ENCODE measurements around the gene CTAG1B.
"Not testable (repeated sequence)": the region's sequence is repeated elsewhere in the genome, so short reads cannot be mapped to it uniquely, and the experiment has no call there.

CTAG1B gene

DNA sequence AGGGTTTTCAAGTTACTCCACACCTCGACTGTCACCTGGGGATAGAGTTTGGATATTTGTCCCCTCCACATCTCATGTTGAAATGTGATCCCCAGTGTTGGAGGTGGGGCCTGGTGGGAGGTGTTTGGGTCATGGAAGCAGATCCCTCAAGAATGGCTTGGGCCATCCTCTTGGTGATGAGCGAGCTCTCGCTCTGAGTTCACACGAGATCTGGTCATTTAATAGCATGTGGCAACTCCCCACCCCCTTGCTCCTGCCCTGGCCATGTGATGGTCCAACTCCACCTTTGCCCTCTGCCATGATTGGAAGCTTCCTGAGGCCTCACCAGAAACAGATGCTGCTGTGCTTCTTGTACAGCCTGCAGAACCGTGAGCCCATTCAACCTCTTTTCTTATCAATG is 25.9 kb downstream of the CTAG1B start:
- Histone ChIP-seq H3K4me3 (ENCODE audit: low read length) (no peak overlapping the region), H3K36me3 (ENCODE audit: insufficient read depth, low read length) (no peaks in the 10 kb centered on the region), H3K9me3 (ENCODE audit: low read length) (no peaks in the 10 kb centered on the region), H2AFZ (ENCODE audit: low read depth, low read length) (no peak overlapping the region), H3K27me3 (ENCODE audit: insufficient read depth, low read length) (no peaks in the 10 kb centered on the region), H3K4me1 (ENCODE audit: insufficient read depth, low read length) (peaks cover 9% of the 10 kb centered on the region)

DNA sequence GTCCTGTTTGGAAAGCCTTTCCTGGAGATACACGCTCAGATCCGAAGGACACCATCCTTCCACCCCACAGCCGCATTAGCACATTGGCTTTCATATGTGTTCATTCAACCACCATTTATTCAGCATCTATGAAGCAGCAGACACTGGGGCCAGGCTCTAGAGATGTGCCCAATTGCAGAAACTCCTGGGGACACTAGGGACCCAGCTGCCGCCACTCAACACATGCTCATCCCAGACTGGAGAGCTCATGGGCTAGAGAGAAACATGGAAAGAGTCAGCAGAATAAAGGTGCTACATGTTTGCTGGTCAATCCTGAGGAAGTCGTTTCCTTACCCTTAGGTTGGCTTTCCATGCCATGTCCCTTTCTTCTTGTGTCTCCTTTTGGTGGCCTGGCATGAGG is 26.6 kb downstream of the CTAG1B start:
- no peaks in the 10 kb centered on the region for H3K27me3 ChIP-seq (ENCODE audit: insufficient read depth, low read length)
- H2AFZ ChIP-seq (ENCODE audit: low read depth, low read length) = no peak overlapping the region
- no peak overlapping the region for H3K4me3 ChIP-seq (ENCODE audit: low read length)
- peaks cover 9% of the 10 kb centered on the region for H3K4me1 ChIP-seq (ENCODE audit: insufficient read depth, low read length)
- no peaks in the 10 kb centered on the region for H3K9me3 ChIP-seq (ENCODE audit: low read length)
- no peaks in the 10 kb centered on the region for H3K36me3 ChIP-seq (ENCODE audit: insufficient read depth, low read length)

DNA sequence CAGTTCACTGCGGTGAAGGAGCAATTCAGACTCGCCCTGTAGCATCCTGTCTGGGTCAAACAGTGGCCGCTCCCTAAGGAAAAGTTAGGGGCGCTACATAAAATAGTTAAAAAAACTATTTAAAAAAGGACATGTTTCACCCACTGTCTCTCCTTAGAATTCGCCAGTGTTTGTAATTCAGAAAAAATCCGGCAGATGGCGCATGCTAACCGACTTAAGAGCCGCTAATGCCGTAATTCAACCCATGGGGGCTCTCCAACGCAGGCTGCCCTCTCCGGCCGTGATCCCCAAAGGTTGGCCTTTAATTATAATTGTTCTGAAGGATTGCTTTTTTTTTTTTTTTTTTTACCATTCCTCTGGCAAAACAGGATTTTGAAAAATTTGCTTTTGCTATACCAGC is 28.7 kb downstream of the CTAG1B start:
- not testable (repeated sequence) for H3K4me1 ChIP-seq (ENCODE audit: insufficient read depth, low read length); H3K4me3 ChIP-seq (ENCODE audit: low read length); H3K36me3 ChIP-seq (ENCODE audit: insufficient read depth, low read length); H3K9me3 ChIP-seq (ENCODE audit: low read length); H2AFZ ChIP-seq (ENCODE audit: low read depth, low read length); H3K27me3 ChIP-seq (ENCODE audit: insufficient read depth, low read length)

DNA sequence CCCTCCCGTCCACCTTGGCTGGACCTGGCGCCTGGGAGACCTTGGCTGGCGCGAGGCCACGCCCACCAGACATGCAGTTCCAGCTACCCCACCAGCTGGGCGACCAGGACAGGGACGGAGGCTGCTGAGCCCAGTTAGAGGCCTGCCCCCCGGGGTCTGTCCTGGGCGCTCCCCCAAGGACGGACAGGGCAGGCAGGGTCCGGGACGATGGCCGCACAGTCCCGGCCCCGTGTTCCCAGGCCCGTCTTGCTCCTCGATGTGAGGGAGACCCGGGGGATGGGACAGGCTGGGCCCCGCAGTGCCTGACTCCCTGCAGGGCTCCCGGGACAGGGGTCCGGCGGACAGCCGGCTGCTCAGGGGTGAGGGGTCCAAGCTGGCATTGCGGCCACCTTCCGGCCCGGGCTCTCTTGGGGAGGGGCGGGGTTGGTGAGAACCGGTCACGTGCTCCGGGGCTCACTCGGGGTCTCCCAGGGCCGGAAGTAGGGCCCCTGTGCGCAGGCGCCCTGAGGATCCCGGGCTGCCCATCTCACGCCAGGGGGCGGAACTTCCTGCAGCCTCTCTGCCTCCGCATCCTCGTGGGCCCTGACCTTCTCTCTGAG is 34.4 kb downstream of the CTAG1B start, which contains the start of gene CTAG1A:
Gene CTAG1A, plus strand, starts transcription at position 549 of the 599 bp plus-strand sequence. CDS start 74 bp downstream, outside the sequence.
- not testable (repeated sequence) for H3K4me3 ChIP-seq (ENCODE audit: low read length)

DNA sequence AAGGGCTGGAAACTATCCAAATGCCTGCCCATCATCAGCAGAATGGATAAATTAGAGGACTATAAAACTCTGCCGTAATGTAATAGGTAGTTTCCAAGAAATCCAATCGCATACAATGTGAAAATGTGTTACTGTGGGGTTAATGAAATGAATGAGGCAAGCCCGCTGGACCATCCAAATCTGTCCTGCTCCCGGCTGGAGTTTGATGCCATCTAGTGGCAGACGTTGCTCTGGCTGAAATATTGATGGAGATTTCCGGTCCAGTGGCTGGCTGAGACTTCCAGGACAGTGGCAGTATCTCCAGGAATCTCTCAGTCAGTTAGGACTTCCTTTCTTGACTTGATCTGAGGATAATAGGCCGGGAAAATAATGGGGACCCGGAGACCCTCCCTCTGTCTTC is 36.1 kb downstream of the CTAG1B start:
- not testable (repeated sequence) for H3K4me3 ChIP-seq (ENCODE audit: low read length); H3K9me3 ChIP-seq (ENCODE audit: low read length); H3K4me1 ChIP-seq (ENCODE audit: insufficient read depth, low read length); H3K36me3 ChIP-seq (ENCODE audit: insufficient read depth, low read length); H2AFZ ChIP-seq (ENCODE audit: low read depth, low read length); H3K27me3 ChIP-seq (ENCODE audit: insufficient read depth, low read length)

More for the DNA sequence above, 34.4 kb downstream of the CTAG1B start, which contains the start of gene CTAG1A:
- not testable (repeated sequence) for H2AFZ ChIP-seq (ENCODE audit: low read depth, low read length); H3K4me1 ChIP-seq (ENCODE audit: insufficient read depth, low read length); H3K27me3 ChIP-seq (ENCODE audit: insufficient read depth, low read length); H3K36me3 ChIP-seq (ENCODE audit: insufficient read depth, low read length); H3K9me3 ChIP-seq (ENCODE audit: low read length)

DNA sequence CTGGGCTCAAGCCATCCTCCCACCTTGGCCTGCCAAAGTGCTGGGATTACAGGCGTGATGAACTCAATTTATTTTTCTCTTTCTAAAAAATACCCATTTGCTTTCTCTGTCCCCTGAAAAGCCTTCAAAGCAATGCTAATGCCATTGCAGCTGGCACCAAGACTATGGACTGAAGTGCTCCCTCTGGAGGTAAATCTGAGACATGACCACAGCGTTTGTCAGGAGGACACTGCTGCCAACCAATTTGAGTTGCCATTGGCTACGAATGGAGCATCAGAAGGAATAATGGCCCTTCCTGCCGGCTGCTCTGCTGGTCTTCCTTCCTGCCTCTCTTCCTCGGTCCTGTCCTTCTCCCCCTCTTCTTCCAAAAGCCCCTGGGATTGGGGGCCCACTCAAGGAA is 44.0 kb downstream of the CTAG1B start:
- H3K9me3 ChIP-seq (ENCODE audit: low read length); H3K36me3 ChIP-seq (ENCODE audit: insufficient read depth, low read length); H3K4me3 ChIP-seq (ENCODE audit: low read length); H2AFZ ChIP-seq (ENCODE audit: low read depth, low read length); H3K4me1 ChIP-seq (ENCODE audit: insufficient read depth, low read length); H3K27me3 ChIP-seq (ENCODE audit: insufficient read depth, low read length): not testable (repeated sequence)

DNA sequence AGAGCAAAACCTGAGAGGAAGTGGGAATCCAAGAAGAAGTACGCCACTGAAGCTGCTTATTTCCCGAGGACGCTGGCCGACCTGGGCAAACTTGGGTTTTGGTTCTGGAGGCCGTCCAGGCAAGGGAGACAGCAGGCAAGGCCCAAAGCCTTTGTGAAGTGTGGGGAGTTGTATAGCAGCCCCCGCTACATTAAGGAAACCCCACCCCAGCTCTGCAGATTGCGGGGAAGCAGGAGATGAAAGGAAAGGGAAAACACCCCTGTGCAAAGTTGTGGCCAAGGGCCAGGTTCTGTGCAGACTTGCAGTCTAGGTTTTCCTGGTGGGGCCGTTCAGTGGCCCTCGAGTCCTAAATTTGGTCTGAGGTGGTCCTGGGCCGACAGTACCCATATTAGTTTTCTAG is 46.0 kb downstream of the CTAG1B start:
- H3K4me1 ChIP-seq (ENCODE audit: insufficient read depth, low read length); H3K4me3 ChIP-seq (ENCODE audit: low read length); H3K36me3 ChIP-seq (ENCODE audit: insufficient read depth, low read length); H3K27me3 ChIP-seq (ENCODE audit: insufficient read depth, low read length); H3K9me3 ChIP-seq (ENCODE audit: low read length); H2AFZ ChIP-seq (ENCODE audit: low read depth, low read length): not testable (repeated sequence)

DNA sequence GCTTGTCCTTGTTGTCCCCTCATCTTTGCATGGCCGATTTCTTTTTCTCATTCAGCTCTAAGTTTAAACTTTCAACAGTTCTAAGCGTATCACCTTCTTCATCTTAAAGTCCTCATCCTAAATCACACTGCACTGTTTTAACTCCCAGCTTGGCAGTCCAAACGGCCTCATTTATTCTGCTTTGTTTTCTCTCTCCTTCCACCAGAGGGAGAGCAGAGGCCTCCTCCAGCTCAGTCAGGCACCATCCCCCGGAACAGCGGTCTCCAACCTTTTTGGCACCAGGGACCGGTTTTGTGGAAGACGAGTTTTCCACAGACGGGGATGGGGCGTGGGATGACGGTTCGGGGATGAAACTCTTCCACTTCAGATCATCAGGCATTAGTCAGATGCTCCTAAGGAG is 48.7 kb downstream of the CTAG1B start:
- not testable (repeated sequence) for H3K36me3 ChIP-seq (ENCODE audit: insufficient read depth, low read length); H3K9me3 ChIP-seq (ENCODE audit: low read length); H2AFZ ChIP-seq (ENCODE audit: low read depth, low read length); H3K4me1 ChIP-seq (ENCODE audit: insufficient read depth, low read length); H3K27me3 ChIP-seq (ENCODE audit: insufficient read depth, low read length); H3K4me3 ChIP-seq (ENCODE audit: low read length)
